GM04504 (cell line): ENCODE data around the gene SPOCK1.

Experiments used
- DNase-seq: peaks from one replicate; pipeline ENCODE4 v3.0.0-alpha.2; 2012; ENCODE audit warnings: low read depth

SPOCK1 gene

GRCh38 chr5:137194300-137194699, 304.8 kb downstream of the SPOCK1 start:
- no peak for DNase-seq

DNA sequence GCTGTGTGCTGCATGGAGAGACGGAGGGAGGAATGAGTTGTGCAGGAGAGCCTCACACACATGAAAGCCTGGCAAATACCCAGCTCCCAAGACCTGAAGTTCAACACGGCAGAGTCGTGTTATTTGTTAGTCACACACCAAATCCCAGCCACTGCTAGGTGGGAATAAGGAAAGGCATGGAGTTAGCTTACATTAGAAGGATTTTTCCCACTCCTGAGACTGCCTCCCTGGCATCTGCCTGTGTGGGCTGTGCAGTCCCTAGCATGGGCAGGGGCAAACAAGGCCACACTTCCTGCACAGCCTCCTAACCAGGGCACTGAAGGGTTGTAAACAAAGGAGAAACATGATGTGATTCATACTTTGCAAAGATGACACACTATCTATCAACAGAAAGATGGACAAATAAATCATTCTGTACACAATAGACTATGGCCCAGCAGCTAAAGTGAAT, 306.8 kb downstream of the SPOCK1 start:
- DNase-seq, result peak; percentile 47

DNA sequence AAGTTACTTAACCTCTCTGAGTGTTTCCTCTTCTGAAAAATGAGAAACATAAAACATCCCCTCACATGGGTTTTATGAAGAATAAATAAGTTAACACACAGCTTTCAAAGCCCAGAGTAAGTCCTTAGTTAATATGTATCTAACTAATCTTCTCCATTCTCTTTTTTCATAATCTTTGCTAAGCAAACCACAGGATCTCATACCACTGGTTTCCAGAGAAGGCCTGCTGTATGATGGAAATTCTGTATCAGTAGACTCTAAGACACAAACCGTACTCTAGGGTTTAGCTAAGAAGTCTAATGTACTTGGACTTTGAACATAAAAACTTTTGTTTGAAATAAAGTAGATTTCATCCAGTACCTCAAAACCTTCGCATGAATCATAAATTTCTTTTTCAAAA, 307.9 kb downstream of the SPOCK1 start:
- DNase-seq, result no peak

DNA sequence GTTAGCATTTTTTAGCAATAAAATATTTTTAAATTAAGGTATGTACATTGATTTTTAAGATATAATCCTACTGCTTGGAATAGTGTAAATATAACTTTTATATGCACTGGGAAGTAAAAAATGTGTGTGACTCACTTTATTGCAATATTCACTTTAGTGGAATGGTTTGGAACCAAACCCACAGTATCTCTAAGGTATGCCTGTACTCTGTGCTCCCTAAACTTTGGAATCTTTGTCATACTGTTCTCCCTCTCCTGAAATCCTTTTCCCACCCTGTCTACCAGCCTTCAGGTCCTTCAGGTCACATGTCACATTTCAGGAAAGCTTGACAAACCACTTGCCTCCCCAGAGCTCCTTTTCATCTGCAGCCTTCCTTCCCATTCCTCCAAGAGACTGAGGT, 308.7 kb downstream of the SPOCK1 start:
- DNase-seq, result no peak

DNA sequence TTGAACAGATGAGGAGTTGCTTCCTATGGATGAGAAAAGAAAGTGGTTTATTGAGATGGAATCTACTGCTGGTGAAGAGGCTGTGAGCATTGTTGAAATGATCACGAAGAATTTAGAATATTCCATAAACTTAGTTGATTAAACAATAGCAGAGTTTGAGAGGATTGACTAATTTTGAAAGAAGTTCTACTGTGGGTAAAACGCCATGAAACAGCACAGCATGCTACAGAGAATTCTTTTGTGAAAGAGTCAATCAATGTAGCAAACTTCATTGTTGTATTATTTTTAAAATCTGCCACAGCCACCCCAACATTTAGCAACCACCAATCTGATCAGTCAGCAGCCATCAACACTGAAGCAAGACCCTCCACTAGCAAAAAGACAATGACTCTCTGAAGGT, 309.1 kb downstream of the SPOCK1 start:
- DNase-seq, result no peak

DNA sequence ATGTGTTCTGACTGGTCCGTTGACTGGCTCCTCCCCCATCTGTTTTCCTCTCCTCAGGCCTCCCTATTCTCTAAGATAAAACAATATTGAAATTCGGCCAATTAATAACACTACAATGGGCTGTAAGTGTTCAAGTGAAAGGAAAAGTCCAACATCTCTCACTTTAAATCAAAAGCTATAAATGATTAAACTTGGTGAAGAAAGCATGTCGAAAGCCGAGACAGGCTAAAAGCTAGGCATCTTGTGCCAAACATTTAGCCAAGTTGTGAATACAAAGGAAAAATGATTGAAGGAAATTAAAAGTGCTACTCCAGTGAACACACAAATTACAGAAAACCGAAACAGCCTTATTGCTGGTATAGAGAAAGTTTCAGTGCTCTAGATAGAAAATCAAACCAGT, 310.6 kb downstream of the SPOCK1 start:
- no peak for DNase-seq

- peak; percentile 82 for DNase-seq
These were observed 312.2 kb downstream of the SPOCK1 start for GRCh38 chr5:137186759-137187461.

- no peak for DNase-seq
These were observed 313.9 kb downstream of the SPOCK1 start for GRCh38 chr5:137185193-137185592.

DNA sequence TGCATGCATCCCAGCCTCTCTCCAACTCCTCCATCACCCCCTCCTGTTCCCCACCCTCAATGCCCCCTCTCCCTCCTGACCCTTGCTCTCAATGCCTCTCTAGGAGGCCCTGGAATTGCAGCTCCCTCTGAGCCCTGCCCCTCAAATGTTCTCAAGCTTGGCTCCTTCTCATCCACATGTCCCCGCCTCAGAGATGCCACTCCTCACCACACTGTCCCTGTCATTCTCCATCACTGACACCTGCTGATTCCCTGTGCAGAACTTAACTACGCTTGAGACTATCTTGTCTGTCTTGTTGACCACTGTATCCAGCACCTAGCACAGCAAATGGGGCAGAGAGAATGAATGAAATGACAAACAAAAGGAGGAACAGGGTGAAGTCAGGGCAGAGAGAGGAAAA, 314.4 kb downstream of the SPOCK1 start:
- DNase-seq, result no peak

DNA sequence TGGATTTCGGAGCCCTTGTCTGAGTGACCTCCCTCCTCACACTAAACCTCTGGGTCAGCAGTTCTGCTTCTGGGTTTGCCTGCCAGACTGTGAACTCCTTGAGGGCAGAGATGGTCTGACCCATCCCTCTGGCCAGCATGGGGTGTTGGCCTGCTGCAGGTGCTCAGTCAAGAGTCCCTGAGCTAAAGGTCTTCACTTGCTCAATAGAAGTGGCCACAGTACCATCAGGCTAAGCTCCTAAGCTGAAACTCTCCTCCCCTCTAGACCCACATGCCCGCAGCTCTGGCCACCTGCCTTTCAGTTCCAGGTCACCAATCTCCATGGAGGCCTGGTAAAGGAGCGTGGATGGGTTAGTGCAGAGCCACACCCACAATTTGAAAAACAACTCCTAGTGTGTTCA, 316.6 kb downstream of the SPOCK1 start:
- no peak for DNase-seq

- DNase-seq, result no peak
These were observed 317.5 kb downstream of the SPOCK1 start for GRCh38 chr5:137181667-137182066.

DNA sequence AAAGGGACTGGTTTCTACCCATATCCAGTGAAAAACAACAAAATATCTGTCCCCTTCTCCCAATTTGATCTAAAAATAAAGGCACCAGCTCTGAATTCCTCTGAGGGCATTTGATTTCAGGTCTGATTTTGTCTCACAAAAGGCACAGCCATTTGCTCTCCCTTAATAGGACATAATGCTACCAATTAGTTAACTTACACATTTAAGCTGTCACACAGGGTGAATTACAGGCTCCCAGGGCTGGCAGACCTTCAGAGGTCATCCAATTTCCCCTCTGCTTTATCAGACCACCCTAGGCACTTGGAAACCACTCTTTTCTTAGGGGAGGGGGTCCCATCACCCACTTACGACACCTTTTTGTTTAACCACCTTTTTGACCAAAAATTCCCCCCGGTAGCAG, 319.9 kb downstream of the SPOCK1 start:
- DNase-seq, result no peak

DNA sequence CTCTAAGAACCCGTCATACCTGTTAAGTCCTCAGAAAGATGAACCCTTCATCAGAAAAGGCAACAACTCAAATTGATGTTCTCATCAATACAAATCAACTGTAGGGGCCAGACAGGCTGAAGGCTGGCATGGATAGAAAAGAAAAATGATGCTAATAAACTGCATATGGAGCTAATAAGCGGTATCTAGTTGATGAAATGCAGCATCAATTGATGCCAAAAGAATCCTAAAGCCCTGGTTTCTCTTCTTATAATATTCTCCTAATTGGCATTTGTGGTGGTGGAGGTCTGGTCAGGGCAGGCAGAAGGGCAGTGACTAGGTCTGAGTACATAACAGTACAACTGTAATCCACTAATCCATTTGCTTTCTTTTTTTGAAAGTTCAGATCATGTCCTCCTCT, 322.5 kb downstream of the SPOCK1 start:
- DNase-seq, result no peak

DNA sequence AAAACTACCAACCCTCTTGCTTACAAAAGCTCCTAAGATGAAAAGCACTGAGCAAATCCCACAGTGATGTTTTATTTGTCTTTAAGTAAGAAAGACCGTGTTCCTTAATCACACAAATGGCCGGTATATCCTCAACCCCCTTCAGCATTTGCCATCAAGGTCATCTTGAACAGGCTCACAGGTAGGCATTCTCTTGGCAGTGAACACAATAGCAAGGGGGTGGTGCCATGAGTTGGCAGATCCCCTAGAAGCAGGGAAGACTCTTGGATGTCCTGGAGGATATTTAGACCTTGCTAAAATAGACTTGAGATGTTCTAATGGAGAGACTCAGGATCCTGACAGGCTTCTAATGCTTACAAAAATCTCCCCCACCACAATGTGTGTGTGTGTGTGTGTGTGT, 323.0 kb downstream of the SPOCK1 start:
- DNase-seq, result no peak

- DNase-seq, result no peak
These were observed 324.9 kb downstream of the SPOCK1 start for GRCh38 chr5:137174196-137174595.

- DNase-seq, result no peak
These were observed 326.9 kb downstream of the SPOCK1 start for GRCh38 chr5:137172258-137172657.

- DNase-seq, result no peak
These were observed 331.9 kb downstream of the SPOCK1 start for GRCh38 chr5:137167187-137167586.

GRCh38 chr5:137164961-137165360, 334.2 kb downstream of the SPOCK1 start:
- DNase-seq, result no peak

DNA sequence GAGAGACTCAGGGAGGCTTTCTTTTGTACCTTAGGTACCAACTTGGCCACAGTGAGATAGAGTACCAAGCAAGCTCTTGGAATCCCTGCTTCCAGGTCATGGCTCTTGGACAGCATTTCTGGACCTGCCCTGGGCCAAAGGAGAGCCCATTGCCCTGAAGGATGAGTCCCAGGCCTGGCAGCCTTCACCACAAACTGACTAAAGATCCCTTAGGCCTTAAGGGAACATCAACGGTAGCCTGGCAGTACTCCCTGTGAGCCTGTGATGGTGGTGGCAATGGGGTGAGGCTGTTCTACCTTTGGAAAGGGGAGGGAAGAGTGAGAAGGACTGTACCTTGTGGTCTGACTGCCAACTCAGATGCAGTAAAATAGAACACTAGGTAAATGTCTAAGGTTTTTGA, 334.6 kb downstream of the SPOCK1 start:
- DNase-seq, result no peak

DNA sequence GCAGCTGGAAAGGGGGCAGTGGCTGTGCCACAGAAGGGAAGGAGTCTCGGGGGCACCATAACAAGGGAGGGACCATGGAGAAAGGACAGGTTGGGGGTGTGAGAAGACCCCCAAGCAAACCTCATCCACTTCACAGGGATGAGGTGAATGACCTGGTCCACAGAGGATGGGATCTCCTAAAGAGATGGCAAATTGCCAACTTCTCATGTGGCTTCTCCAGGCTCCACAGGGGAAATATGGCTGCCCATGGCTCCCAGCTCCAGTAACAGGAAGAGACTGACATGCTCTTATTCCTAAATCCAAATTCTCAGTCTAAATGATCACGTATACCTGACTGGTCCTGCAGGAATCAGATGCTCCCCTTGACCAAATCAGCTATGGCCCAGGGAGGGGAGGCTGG, 340.4 kb downstream of the SPOCK1 start:
- DNase-seq, result no peak

DNA sequence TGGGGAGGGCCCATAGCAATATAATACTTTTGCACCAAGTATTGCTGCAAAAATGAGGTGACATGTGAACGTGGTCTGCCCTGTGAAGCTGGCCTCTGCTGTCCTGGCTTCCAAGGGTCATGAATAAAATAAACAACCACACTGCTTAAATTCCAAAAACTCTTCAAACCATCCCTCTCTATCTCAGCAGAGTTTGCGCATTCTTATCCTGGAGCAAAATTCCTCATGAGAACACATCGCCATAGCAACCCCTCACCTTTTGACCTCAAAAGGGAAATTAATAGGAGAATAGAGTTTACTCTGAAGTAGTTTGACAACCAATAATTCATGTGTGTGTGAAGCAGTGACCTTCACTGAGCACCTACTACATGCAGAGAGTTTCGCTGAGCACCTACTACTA, 342.9 kb downstream of the SPOCK1 start:
- DNase-seq, result no peak

- DNase-seq, result no peak
These were observed 343.7 kb downstream of the SPOCK1 start for GRCh38 chr5:137155261-137156000.

DNA sequence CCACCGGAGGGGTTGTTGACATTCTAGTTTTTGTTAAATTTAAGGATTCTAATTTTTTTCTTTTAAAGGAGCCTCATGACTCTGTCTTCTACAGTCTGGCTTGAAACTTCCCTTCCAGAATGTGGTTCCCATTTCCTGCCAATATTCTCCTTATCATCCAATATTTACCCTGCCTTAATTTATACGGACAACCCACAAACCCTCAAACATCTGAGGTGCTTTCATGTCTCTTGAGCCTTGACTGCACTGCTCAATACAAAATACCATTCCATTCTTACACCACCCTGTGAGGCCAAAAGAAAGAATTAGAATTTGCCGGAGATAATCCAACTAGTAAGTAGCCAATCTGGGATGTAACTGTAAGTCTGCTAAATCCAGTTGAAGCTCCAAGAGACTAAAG, 346.5 kb downstream of the SPOCK1 start:
- DNase-seq, result no peak

- no peak for DNase-seq
These were observed 350.5 kb downstream of the SPOCK1 start for GRCh38 chr5:137148655-137149054.
